Left ventricle myocardium inferior (tissue), 1 donor: Measurements from ENCODE around the gene DDX1. TPM values are rescaled to one million over a fixed set of nuclear protein-coding genes. Genes with fewer than 3 reads are reported as not detected.

Source experiments
- DNase-seq: peaks from one replicate; pipeline ENCODE4 v3.0.0-alpha.2; 2020
- H3K27ac ChIP-seq: fragments of 200-600 bp; replicated peaks from 2 replicates; pipeline ENCODE4 v1.8.0; 2021
- H3K27me3 ChIP-seq: fragments of 200-600 bp; 2 replicates; pipeline ENCODE4 v1.8.0; 2021; ENCODE audit warnings: low read depth
- H3K36me3 ChIP-seq: fragments of 200-600 bp; 2 replicates; pipeline ENCODE4 v1.8.0; 2021
- H3K4me1 ChIP-seq: fragments of 200-600 bp; 2 replicates; pipeline ENCODE4 v1.8.0; 2021
- H3K4me3 ChIP-seq: fragments of 200-600 bp; 2 replicates; pipeline ENCODE4 v1.8.0; 2021; ENCODE audit warnings: mild to moderate bottlenecking, moderate library complexity
- H3K9me3 ChIP-seq: fragments of 200-600 bp; replicated peaks from 2 replicates; pipeline ENCODE4 v1.8.0; 2021
- intact Hi-C: fragments of 100-400 bp; cut with micrococcal nuclease; formaldehyde crosslinking; loops from one replicate; pipeline ENCODE4 v1.11.0; 2022
- total RNA-seq: library from RNA; stranded (reverse); fragmentation: NEBNext Ultra II Directional; extraction: Animal tissue kit (Norgen Biotek cat#: 25700); gene quantifications from one replicate; pipeline ENCODE4 v1.2.1, GENCODE V29; 2021
- TF ChIP-seq, protein P1 (sequence below): fragments of 200-600 bp; IDR thresholded peaks from 2 replicates; pipeline ENCODE4 v1.8.0; 2021; ENCODE audit warnings: antibody characterized with exemption, mild to moderate bottlenecking, borderline replicate concordance
- donor health status: DM: no; HTN: yes; CAD: no; lungs with severe emphysema.

DDX1 gene
- total RNA-seq, 1 donor from 2014 or later, result 156 TPM

- intact Hi-C loops, result no loop called here
- Histone ChIP-seq H3K9me3 (no peaks in the 10 kb centered on the region), H3K36me3 (peaks cover 63% of the 10 kb centered on the region)
Measured at GRCh38 chr2:15596350-15596749, 4.7 kb downstream of the DDX1 start.

DNA sequence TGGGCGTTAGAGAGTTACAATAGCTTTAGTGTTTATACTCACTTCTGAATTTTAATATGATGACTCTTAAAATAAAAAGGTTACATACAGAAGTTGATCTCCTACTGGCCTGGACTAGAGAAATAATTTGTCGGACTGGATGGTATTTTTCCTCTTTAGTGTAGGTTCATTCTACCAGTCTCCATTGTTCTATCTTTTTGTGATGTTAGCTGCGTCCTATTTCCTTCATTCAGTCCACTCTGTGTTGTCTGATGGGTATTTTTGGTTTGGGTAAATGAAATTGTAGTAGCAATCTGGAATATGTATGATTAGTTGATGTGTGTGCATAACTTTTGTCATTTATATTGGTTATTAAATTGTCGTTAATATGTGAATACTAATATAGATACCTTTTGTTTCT lies 5.3 kb downstream of the DDX1 start:
- TF ChIP-seq, protein P1, sequence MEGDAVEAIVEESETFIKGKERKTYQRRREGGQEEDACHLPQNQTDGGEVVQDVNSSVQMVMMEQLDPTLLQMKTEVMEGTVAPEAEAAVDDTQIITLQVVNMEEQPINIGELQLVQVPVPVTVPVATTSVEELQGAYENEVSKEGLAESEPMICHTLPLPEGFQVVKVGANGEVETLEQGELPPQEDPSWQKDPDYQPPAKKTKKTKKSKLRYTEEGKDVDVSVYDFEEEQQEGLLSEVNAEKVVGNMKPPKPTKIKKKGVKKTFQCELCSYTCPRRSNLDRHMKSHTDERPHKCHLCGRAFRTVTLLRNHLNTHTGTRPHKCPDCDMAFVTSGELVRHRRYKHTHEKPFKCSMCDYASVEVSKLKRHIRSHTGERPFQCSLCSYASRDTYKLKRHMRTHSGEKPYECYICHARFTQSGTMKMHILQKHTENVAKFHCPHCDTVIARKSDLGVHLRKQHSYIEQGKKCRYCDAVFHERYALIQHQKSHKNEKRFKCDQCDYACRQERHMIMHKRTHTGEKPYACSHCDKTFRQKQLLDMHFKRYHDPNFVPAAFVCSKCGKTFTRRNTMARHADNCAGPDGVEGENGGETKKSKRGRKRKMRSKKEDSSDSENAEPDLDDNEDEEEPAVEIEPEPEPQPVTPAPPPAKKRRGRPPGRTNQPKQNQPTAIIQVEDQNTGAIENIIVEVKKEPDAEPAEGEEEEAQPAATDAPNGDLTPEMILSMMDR, result no peak
- no peak for DNase-seq
- no peaks in the 10 kb centered on the region for H3K27me3 ChIP-seq
- intact Hi-C loops, result no loop called here
- H3K4me3 ChIP-seq, result no peak overlapping the region
- H3K9me3 ChIP-seq, result no peaks in the 10 kb centered on the region
- H3K36me3 ChIP-seq, result peaks cover 69% of the 10 kb centered on the region
- no peak overlapping the region for H3K27ac ChIP-seq
- H3K4me1 ChIP-seq, result peaks cover 31% of the 10 kb centered on the region

More at GRCh38 chr2:15596350-15596749, 4.7 kb downstream of the DDX1 start:
- Histone ChIP-seq H3K27me3 (no peaks in the 10 kb centered on the region), H3K4me3 (no peak overlapping the region), H3K4me1 (peaks cover 36% of the 10 kb centered on the region), H3K27ac (no peak overlapping the region)
- no peak for DNase-seq
- TF ChIP-seq, protein P1, result no peak

DNA sequence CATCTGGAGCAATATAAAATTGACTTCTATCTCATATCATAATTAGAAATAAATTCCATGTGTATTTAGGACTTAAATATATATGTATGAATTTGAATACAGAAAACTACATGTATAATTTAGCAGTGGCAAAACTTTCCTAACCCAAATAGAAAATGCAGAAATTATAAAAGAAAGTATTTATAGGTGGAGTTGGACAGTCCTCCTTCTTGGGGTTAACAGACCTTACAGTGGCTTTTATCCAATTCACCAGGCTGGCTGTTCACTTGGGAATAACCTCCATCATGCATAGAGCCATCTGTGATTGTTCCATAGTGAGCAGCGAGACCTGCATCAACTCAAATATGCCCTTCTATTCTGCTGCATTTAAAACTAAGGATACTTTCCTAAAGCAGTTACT lies 8.3 kb downstream of the DDX1 start:
- no peaks in the 10 kb centered on the region for H3K27me3 ChIP-seq
- peaks cover 1% of the 10 kb centered on the region for H3K4me1 ChIP-seq
- no peaks in the 10 kb centered on the region for H3K9me3 ChIP-seq
- TF ChIP-seq, protein P1, result no peak
- H3K27ac ChIP-seq, result no peak overlapping the region
- DNase-seq, result no peak
- H3K36me3 ChIP-seq, result peaks cover 100% of the 10 kb centered on the region
- intact Hi-C loops, result no loop called here
- no peak overlapping the region for H3K4me3 ChIP-seq

- Histone ChIP-seq H3K4me3 (no peak overlapping the region), H3K9me3 (no peaks in the 10 kb centered on the region), H3K4me1 (no peaks in the 10 kb centered on the region), H3K27ac (no peak overlapping the region), H3K36me3 (peaks cover 100% of the 10 kb centered on the region), H3K27me3 (no peaks in the 10 kb centered on the region)
- TF ChIP-seq, protein P1, result no peak
- intact Hi-C loops, result no loop called here
- no peak for DNase-seq
Measured at GRCh38 chr2:15601681-15602080, 10.0 kb downstream of the DDX1 start.

DNA sequence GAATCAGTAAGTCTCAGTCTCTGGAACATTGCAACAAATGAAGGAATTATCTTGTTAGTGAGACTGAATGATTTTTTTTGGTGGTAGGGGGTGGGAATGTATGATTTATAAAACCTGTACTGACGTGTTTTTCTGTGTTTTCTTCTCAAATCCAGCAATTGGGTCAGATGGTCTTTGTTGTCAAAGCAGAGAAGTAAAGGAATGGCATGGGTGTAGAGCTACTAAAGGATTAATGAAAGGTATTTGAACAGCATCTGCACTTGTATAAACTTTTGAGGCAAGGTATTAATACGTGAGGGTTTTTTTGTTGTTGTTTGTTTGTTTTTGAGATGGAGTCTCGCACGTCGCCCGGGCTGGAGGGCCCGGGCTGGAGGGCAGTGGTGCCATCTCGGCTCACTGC lies 10.7 kb downstream of the DDX1 start:
- Histone ChIP-seq H3K4me3 (no peak overlapping the region), H3K36me3 (peaks cover 100% of the 10 kb centered on the region), H3K9me3 (no peaks in the 10 kb centered on the region), H3K27me3 (no peaks in the 10 kb centered on the region), H3K4me1 (no peaks in the 10 kb centered on the region), H3K27ac (no peak overlapping the region)
- TF ChIP-seq, protein P1, result no peak
- DNase-seq, result no peak
- intact Hi-C loops, result no loop called here
